Measurements from ENCODE around the gene MYH7.
"Not testable (repeated sequence)": the region's sequence is repeated elsewhere in the genome, so short reads cannot be mapped to it uniquely, and the experiment has no call there.

Gene MYH7

GRCh38 chr14:23430016-23430722 is 5.3 kb downstream of the MYH7 start:
- DNase-seq = no peak

- DNase-seq = no peak
These were observed 6.6 kb downstream of the MYH7 start for GRCh38 chr14:23428686-23429495.

- DNase-seq = not testable (repeated sequence)
These were observed 9.7 kb downstream of the MYH7 start for GRCh38 chr14:23425798-23426197.

GRCh38 chr14:23425169-23425568 is 10.3 kb downstream of the MYH7 start:
- no peak for DNase-seq

GRCh38 chr14:23423657-23424056 is 11.8 kb downstream of the MYH7 start:
- DNase-seq = no peak

GRCh38 chr14:23421594-23421993 is 13.9 kb downstream of the MYH7 start:
- DNase-seq = no peak

GRCh38 chr14:23419646-23420045 is 15.8 kb downstream of the MYH7 start:
- DNase-seq = not testable (repeated sequence)

- no peak for DNase-seq
These were observed 17.4 kb downstream of the MYH7 start for GRCh38 chr14:23418021-23418420.

GRCh38 chr14:23417269-23417668 is 18.2 kb downstream of the MYH7 start:
- DNase-seq = not testable (repeated sequence)

- DNase-seq = no peak
These were observed 18.7 kb downstream of the MYH7 start for GRCh38 chr14:23416801-23417200.

- no peak for DNase-seq
These were observed 19.4 kb downstream of the MYH7 start for GRCh38 chr14:23415821-23416778.

GRCh38 chr14:23414906-23415820 is 20.3 kb downstream of the MYH7 start:
- no peak for DNase-seq

- no peak for DNase-seq
These were observed 21.2 kb downstream of the MYH7 start for GRCh38 chr14:23414254-23414653.

GRCh38 chr14:23413681-23414080 is 21.8 kb downstream of the MYH7 start:
- no peak for DNase-seq

GRCh38 chr14:23411563-23412525 is 23.6 kb downstream of the MYH7 start:
- no peak for DNase-seq

- no peak for DNase-seq
These were observed 25.4 kb downstream of the MYH7 start for GRCh38 chr14:23409966-23410635.

- DNase-seq = no peak
These were observed 26.0 kb downstream of the MYH7 start for GRCh38 chr14:23409475-23409874.

- no peak for DNase-seq
These were observed 27.2 kb downstream of the MYH7 start for GRCh38 chr14:23408307-23408630.

- DNase-seq = no peak
These were observed 27.7 kb downstream of the MYH7 start, which contains the start of gene MYH6 for GRCh38 chr14:23407516-23408306. Gene MYH6 (minus strand): TSS chr14:23408273. CDS start chr14:23407223, 1,050 bp downstream.
